OCI-LY1 (cell line): ENCODE results near the gene PROCR.

Source experiments
- H2AFZ ChIP-seq: fragments of 200-600 bp; sonication (generic), shearing (Covaris generic); 2 replicates; pipeline ENCODE4 v1.6.0; 2014; ENCODE audit warnings: antibody characterized with exemption, mild to moderate bottlenecking, low read length
- H3F3A ChIP-seq: fragments of 200-600 bp; sonication (generic), shearing (Covaris generic); 2 replicates; pipeline ENCODE4 v1.6.0; 2014; ENCODE audit warnings: mild to moderate bottlenecking, antibody characterized with exemption, low read length, moderate library complexity; ENCODE audit not compliant: insufficient read depth
- H3K27ac ChIP-seq: fragments of 200-600 bp; sonication (generic); 2 replicates; pipeline ENCODE4 v1.5.1; 2014; ENCODE audit warnings: low read length, mixed run types, mild to moderate bottlenecking, low read depth; ENCODE audit not compliant: poor library complexity, severe bottlenecking
- H3K27me3 ChIP-seq: fragments of 200-600 bp; sonication (generic); 2 replicates; pipeline ENCODE4 v1.6.0; 2014; ENCODE audit warnings: antibody characterized with exemption, mild to moderate bottlenecking, low read length, moderate library complexity; ENCODE audit not compliant: insufficient read depth
- H3K36me3 ChIP-seq: fragments of 200-600 bp; sonication (generic); 2 replicates; pipeline ENCODE4 v1.6.1; 2014; ENCODE audit warnings: mild to moderate bottlenecking, antibody characterized with exemption, low read length, moderate library complexity, mixed read lengths; ENCODE audit not compliant: insufficient read depth
- H3K4me1 ChIP-seq: fragments of 200-600 bp; sonication (generic); 2 replicates; pipeline ENCODE4 v1.5.1; 2014; ENCODE audit warnings: mild to moderate bottlenecking, low read length, moderate library complexity; ENCODE audit not compliant: insufficient read depth, severe bottlenecking
- H3K4me2 ChIP-seq: fragments of 200-600 bp; sonication (generic), shearing (Covaris generic); 2 replicates; pipeline ENCODE4 v1.6.1; 2014; ENCODE audit warnings: low read length
- H3K4me3 ChIP-seq: fragments of 200-600 bp; sonication (generic); 2 replicates; pipeline ENCODE4 v1.5.1; 2014; ENCODE audit warnings: low read length, low read depth, mild to moderate bottlenecking, mixed read lengths; ENCODE audit not compliant: poor library complexity, severe bottlenecking
- H3K79me2 ChIP-seq: fragments of 200-600 bp; shearing (Covaris generic); 2 replicates; pipeline ENCODE4 v1.6.1; 2016; ENCODE audit warnings: mixed run types, low read length, mixed read lengths; ENCODE audit not compliant: insufficient read depth
- H3K9ac ChIP-seq: fragments of 200-600 bp; sonication (generic), shearing (Covaris generic); 2 replicates; pipeline ENCODE4 v1.6.1; 2014; ENCODE audit warnings: mild to moderate bottlenecking, low read length, mixed read lengths
- H3K9me2 ChIP-seq: fragments of 200-600 bp; sonication (generic), shearing (Covaris generic); 2 replicates; pipeline ENCODE4 v1.6.1; 2014; ENCODE audit warnings: low read depth, mild to moderate bottlenecking, low read length, mixed read lengths
- H3K9me3 ChIP-seq: fragments of 200-600 bp; shearing (Covaris generic); 2 replicates; pipeline ENCODE4 v1.6.1; 2014; ENCODE audit warnings: low read length, mixed read lengths
- H4K20me1 ChIP-seq: fragments of 200-600 bp; sonication (generic), shearing (Covaris generic); 2 replicates; pipeline ENCODE4 v1.6.0; 2016; ENCODE audit warnings: mild to moderate bottlenecking, low read length; ENCODE audit not compliant: insufficient read depth
- EZH2 ChIP-seq: fragments of 200-600 bp; sonication (generic), shearing (Covaris generic); IDR thresholded peaks from 2 replicates; pipeline ENCODE4 v1.8.0; 2017; ENCODE audit warnings: borderline replicate concordance, mixed run types, mild to moderate bottlenecking, antibody characterized with exemption, low read length, moderate library complexity, mixed read lengths
- TF ChIP-seq, protein P1 (sequence below): fragments of 200-600 bp; sonication (generic), shearing (Covaris generic); IDR thresholded peaks from 2 replicates; pipeline ENCODE4 v1.5.1; 2017; ENCODE audit warnings: mild to moderate bottlenecking, antibody characterized with exemption, low read length, moderate library complexity, mixed read lengths

The PROCR gene

GRCh38 chr20:35150846-35151579, 20.9 kb upstream of the PROCR start:
- no peaks in the 10 kb centered on the region for H3K27me3 ChIP-seq
- H3K27ac ChIP-seq = no peak overlapping the region
- no peak overlapping the region for H2AFZ ChIP-seq
- no peak for TF ChIP-seq EZH2
- TF ChIP-seq, protein P1, sequence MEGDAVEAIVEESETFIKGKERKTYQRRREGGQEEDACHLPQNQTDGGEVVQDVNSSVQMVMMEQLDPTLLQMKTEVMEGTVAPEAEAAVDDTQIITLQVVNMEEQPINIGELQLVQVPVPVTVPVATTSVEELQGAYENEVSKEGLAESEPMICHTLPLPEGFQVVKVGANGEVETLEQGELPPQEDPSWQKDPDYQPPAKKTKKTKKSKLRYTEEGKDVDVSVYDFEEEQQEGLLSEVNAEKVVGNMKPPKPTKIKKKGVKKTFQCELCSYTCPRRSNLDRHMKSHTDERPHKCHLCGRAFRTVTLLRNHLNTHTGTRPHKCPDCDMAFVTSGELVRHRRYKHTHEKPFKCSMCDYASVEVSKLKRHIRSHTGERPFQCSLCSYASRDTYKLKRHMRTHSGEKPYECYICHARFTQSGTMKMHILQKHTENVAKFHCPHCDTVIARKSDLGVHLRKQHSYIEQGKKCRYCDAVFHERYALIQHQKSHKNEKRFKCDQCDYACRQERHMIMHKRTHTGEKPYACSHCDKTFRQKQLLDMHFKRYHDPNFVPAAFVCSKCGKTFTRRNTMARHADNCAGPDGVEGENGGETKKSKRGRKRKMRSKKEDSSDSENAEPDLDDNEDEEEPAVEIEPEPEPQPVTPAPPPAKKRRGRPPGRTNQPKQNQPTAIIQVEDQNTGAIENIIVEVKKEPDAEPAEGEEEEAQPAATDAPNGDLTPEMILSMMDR = no peak
- H3K4me1 ChIP-seq = peaks cover 16% of the 10 kb centered on the region
- H3K36me3 ChIP-seq = no peaks in the 10 kb centered on the region
- H3F3A ChIP-seq = no peaks in the 10 kb centered on the region
- no peaks in the 10 kb centered on the region for H3K9me2 ChIP-seq
- no peaks in the 10 kb centered on the region for H4K20me1 ChIP-seq
- no peaks in the 10 kb centered on the region for H3K79me2 ChIP-seq
- H3K9ac ChIP-seq = no peak overlapping the region
- H3K9me3 ChIP-seq = no peaks in the 10 kb centered on the region
- H3K4me3 ChIP-seq = no peak overlapping the region
- H3K4me2 ChIP-seq = no peak overlapping the region

DNA sequence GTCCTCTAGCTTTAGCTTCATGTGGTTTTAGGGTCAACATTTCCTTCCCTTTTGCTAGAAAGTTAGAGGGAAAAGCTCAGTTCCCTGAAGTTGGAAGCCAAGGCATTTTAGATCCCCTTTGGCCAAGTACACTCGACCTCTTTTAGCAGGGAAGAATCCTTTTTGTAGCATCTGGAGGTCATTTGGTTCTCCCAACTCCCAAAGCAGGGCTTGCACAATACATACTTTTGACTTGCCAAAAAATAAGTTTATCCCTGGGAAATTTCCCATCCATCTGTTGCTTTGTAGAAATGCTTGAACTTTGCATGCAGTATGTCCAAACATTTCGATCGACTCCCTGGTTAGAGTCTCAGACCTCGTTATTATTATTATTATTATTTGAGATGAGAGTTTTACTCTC, 20.1 kb upstream of the PROCR start:
- Histone ChIP-seq H3K4me3 (no peak overlapping the region), H3K27ac (no peak overlapping the region), H2AFZ (no peak overlapping the region), H3K9me2 (no peaks in the 10 kb centered on the region), H3K27me3 (no peaks in the 10 kb centered on the region), H3K36me3 (no peaks in the 10 kb centered on the region), H3K4me1 (peaks cover 9% of the 10 kb centered on the region), H3K79me2 (no peaks in the 10 kb centered on the region), H3F3A (no peaks in the 10 kb centered on the region), H4K20me1 (no peaks in the 10 kb centered on the region), H3K4me2 (no peak overlapping the region), H3K9ac (no peak overlapping the region), H3K9me3 (no peaks in the 10 kb centered on the region)
- TF ChIP-seq EZH2 = no peak
- TF ChIP-seq, protein P1 = no peak

GRCh38 chr20:35155936-35156335, 15.9 kb upstream of the PROCR start:
- Histone ChIP-seq H3K36me3 (no peaks in the 10 kb centered on the region), H3F3A (no peaks in the 10 kb centered on the region), H3K9ac (no peak overlapping the region), H3K27ac (no peak overlapping the region), H3K4me1 (no peaks in the 10 kb centered on the region), H4K20me1 (no peaks in the 10 kb centered on the region), H3K27me3 (no peaks in the 10 kb centered on the region), H3K9me2 (no peaks in the 10 kb centered on the region), H3K9me3 (no peaks in the 10 kb centered on the region), H3K4me2 (no peak overlapping the region), H3K4me3 (no peak overlapping the region), H2AFZ (no peak overlapping the region), H3K79me2 (no peaks in the 10 kb centered on the region)
- no peak for TF ChIP-seq EZH2
- TF ChIP-seq, protein P1 = no peak
